Loucy (cell line): ENCODE data around the gene NRXN3.

Experiments used
- EZH2phosphoT487 ChIP-seq: fragments of 200-600 bp; IDR thresholded peaks from 2 replicates; pipeline ENCODE4 v1.6.1; 2018; ENCODE audit warnings: antibody characterized with exemption, mild to moderate bottlenecking, moderate library complexity, borderline replicate concordance
- TF ChIP-seq, protein P1 (sequence below): fragments of 200-600 bp; sonication (generic); conservative IDR thresholded peaks from 2 replicates; pipeline ENCODE4 v1.5.1; 2014; ENCODE audit warnings: mild to moderate bottlenecking, antibody characterized with exemption, low read length

DNA sequence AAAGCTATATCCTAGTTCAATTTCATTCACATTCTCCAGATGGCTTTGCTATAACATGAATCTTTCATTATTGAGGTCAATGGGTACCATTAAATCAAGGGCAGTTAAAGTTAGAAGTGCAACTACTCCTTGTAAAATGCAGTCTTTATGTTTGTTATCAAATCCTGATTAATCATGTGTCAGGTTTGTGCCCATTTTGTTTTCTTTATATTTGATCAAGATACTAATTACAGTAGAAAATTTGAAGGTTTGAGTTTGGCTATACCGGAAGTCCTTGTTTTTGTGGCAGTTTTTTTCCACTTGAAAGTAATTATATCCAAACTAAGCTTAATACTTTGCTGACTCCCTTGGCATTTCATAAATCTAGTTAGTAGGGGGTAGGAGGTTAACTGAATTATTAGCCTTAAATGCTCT is 1528.1 kb downstream of the NRXN3 start:
- TF ChIP-seq, protein P1, sequence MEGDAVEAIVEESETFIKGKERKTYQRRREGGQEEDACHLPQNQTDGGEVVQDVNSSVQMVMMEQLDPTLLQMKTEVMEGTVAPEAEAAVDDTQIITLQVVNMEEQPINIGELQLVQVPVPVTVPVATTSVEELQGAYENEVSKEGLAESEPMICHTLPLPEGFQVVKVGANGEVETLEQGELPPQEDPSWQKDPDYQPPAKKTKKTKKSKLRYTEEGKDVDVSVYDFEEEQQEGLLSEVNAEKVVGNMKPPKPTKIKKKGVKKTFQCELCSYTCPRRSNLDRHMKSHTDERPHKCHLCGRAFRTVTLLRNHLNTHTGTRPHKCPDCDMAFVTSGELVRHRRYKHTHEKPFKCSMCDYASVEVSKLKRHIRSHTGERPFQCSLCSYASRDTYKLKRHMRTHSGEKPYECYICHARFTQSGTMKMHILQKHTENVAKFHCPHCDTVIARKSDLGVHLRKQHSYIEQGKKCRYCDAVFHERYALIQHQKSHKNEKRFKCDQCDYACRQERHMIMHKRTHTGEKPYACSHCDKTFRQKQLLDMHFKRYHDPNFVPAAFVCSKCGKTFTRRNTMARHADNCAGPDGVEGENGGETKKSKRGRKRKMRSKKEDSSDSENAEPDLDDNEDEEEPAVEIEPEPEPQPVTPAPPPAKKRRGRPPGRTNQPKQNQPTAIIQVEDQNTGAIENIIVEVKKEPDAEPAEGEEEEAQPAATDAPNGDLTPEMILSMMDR: no peak
- TF ChIP-seq EZH2phosphoT487: no peak
